A549 (cell line): ENCODE measurements around the gene OPCML. TPM values are rescaled to one million over a fixed set of nuclear protein-coding genes. Genes with fewer than 3 reads are reported as not detected.

ENCODE experiments used
- ATAC-seq, 2 experiments: fragments of 200-7000 bp in 1 of 2; fragments of >200 bp in 1 of 2; cut with Nextera tagmentation in 1 of 2; cut with Tn5 transposase in 1 of 2; 3 replicates each; pipeline versions ENCODE4 v1.8.0 to v1.9.1; 2018 to 2020; ENCODE audit warnings: mild to moderate bottlenecking in 1 of 2, moderate library complexity in 1 of 2
- CTCF ChIA-PET: fragments of 300-600 bp; sonication (Branson Sonifier 250); formaldehyde crosslinking; extraction: SDS; loops from one replicate; lab custom pipeline; 2021; ENCODE audit warnings: antibody characterized with exemption, inconsistent platforms; lab: Yijun Ruan, JAX
- POLR2A ChIA-PET: fragments of 350-600 bp; formaldehyde crosslinking; extraction: SDS; loops from one replicate; lab custom pipeline; 2021; ENCODE audit warnings: antibody characterized with exemption, inconsistent platforms; lab: Yijun Ruan, JAX
- DNase-seq, 2 experiments: peaks; one replicate each; pipeline versions ENCODE4 v3.0.0 to v3.0.0-alpha.2; 2011 to 2016; ENCODE audit warnings: low read depth in 1 of 2, low spot score in 1 of 2
- FAIRE-seq: peaks from 2 replicates; lab custom pipeline; 2011; peaks lifted over from hg19 to GRCh38; lab: Jason Lieb, UNC
- H3K27ac ChIP-seq, 2 experiments: fragments of >200 bp; sonication (Bioruptor Twin); formaldehyde crosslinking; 3 replicates each; pipeline ENCODE4 v1.5.1; 2016 to 2017
- H3K4me1 ChIP-seq: fragments of >200 bp; sonication (Bioruptor Twin); formaldehyde crosslinking; 3 replicates; pipeline ENCODE4 v1.6.1; 2016
- H3K4me2 ChIP-seq: fragments of >200 bp; sonication (Bioruptor Twin); formaldehyde crosslinking; 3 replicates; pipeline ENCODE4 v1.6.1; 2016
- H3K4me3 ChIP-seq: fragments of >200 bp; sonication (Bioruptor Twin); formaldehyde crosslinking; 3 replicates; pipeline ENCODE4 v1.5.1; 2016
- H3K9me3 ChIP-seq: fragments of >200 bp; sonication (Bioruptor Twin); formaldehyde crosslinking; 3 replicates; pipeline ENCODE4 v1.6.1; 2016
- BCL3 ChIP-seq: fragments of >200 bp; sonication (Bioruptor Twin); formaldehyde crosslinking; IDR thresholded peaks from 3 replicates; pipeline ENCODE4 v1.6.1; 2016
- BHLHE40 ChIP-seq: IDR thresholded peaks from 2 replicates; pipeline ENCODE4 v1.6.1; 2012; ENCODE audit warnings: low read depth, low read length, inconsistent platforms
- CBX8 ChIP-seq: fragments of 200-600 bp; sonication (generic); IDR thresholded peaks from 2 replicates; pipeline ENCODE4 v1.6.1; 2016
- ELK1 ChIP-seq: fragments of 150-350 bp; IDR thresholded peaks from 2 replicates; pipeline ENCODE4 v1.6.1; 2014; ENCODE audit warnings: low read depth, mild to moderate bottlenecking, low read length
- EP300 ChIP-seq, 2 experiments: fragments of >200 bp; sonication (Bioruptor Twin); formaldehyde crosslinking; IDR thresholded peaks; 2 replicates in 1 of 2; 3 replicates in 1 of 2; pipeline ENCODE4 v1.6.1; 2016 to 2017
- HDAC2 ChIP-seq: fragments of 200-600 bp; sonication (generic); IDR thresholded peaks from 2 replicates; pipeline ENCODE4 v1.6.1; 2016
- HES2 ChIP-seq: fragments of >200 bp; sonication (Bioruptor Twin); formaldehyde crosslinking; IDR thresholded peaks from 2 replicates; pipeline ENCODE4 v1.6.1; 2016
- HEYL ChIP-seq: fragments of 250-450 bp; sonication (Bioruptor Pico); IDR thresholded peaks from 2 replicates; pipeline ENCODE4 v1.8.0; 2021; ENCODE audit warnings: mild to moderate bottlenecking, moderate library complexity
- HMGXB4 ChIP-seq: fragments of 250-450 bp; sonication (Bioruptor Pico); IDR thresholded peaks from 2 replicates; pipeline ENCODE4 v1.5.0; 2021; ENCODE audit warnings: mild to moderate bottlenecking, moderate library complexity, borderline replicate concordance
- HOXA7 ChIP-seq: fragments of 250-450 bp; sonication (Bioruptor Pico); IDR thresholded peaks from 2 replicates; pipeline ENCODE4 v1.5.0; 2020; ENCODE audit warnings: mild to moderate bottlenecking, moderate library complexity
- HOXB13 ChIP-seq: fragments of 250-450 bp; sonication (Bioruptor Pico); IDR thresholded peaks from 2 replicates; pipeline ENCODE4 v1.5.0; 2020; ENCODE audit warnings: low read depth, mild to moderate bottlenecking, moderate library complexity
- KDM1A ChIP-seq: fragments of 200-600 bp; sonication (generic); IDR thresholded peaks from 2 replicates; pipeline ENCODE4 v1.6.1; 2016; ENCODE audit warnings: low read depth, mild to moderate bottlenecking
- MAFK ChIP-seq: fragments of 450-650 bp; IDR thresholded peaks from 2 replicates; pipeline ENCODE4 v1.6.1; 2014; ENCODE audit not compliant: partially characterized antibody
- MAX ChIP-seq: IDR thresholded peaks from 2 replicates; pipeline ENCODE4 v1.6.1; 2012
- MAZ ChIP-seq: fragments of 150-350 bp; IDR thresholded peaks from 2 replicates; pipeline ENCODE4 v1.6.1; 2014; ENCODE audit warnings: antibody characterized with exemption, low read depth, low read length, borderline replicate concordance
- NR3C1 ChIP-seq: fragments of >200 bp; sonication (Bioruptor Twin); formaldehyde crosslinking; IDR thresholded peaks from 3 replicates; pipeline ENCODE4 v1.6.1; 2017
- PBX3 ChIP-seq: IDR thresholded peaks from 2 replicates; pipeline ENCODE4 v1.6.1; 2012
- POLR2AphosphoS2 ChIP-seq: conservative IDR thresholded peaks from 2 replicates; pipeline ENCODE4 v1.6.1; 2012; ENCODE audit warnings: low read length, improper control_type of control experiment, inconsistent platforms
- RAD21 ChIP-seq, 2 experiments: fragments of >200 bp in 1 of 2; sonication (Bioruptor Twin) in 1 of 2; formaldehyde crosslinking in 1 of 2; IDR thresholded peaks in 1 of 2; conservative IDR thresholded peaks in 1 of 2; 2 replicates in 1 of 2; 3 replicates in 1 of 2; pipeline ENCODE4 v1.6.1; 2012 to 2018; ENCODE audit warnings: inconsistent platforms in 1 of 2
- RARB ChIP-seq: fragments of 250-450 bp; sonication (Bioruptor Pico); IDR thresholded peaks from 2 replicates; pipeline ENCODE4 v1.8.0; 2021; ENCODE audit warnings: mild to moderate bottlenecking, moderate library complexity
- RCOR1 ChIP-seq: fragments of 150-350 bp; IDR thresholded peaks from 2 replicates; pipeline ENCODE4 v1.6.1; 2014; ENCODE audit warnings: antibody characterized with exemption, low read length, low read depth
- USF2 ChIP-seq: fragments of 450-650 bp; IDR thresholded peaks from 2 replicates; pipeline ENCODE4 v1.6.1; 2014; ENCODE audit warnings: antibody characterized with exemption
- ZNF302 ChIP-seq: fragments of 250-450 bp; sonication (Bioruptor Pico); IDR thresholded peaks from 2 replicates; pipeline ENCODE4 v1.9.0; 2021; ENCODE audit warnings: inconsistent platforms, mild to moderate bottlenecking, moderate library complexity
- WGBS: methylation state at CpG from one replicate; pipeline ENCODE4 v1.1.6; 2017; ENCODE audit errors: missing lambda C conversion rate; 5-methylcytosine and 5-hydroxymethylcytosine counted together
- polyA plus RNA-seq, 4 experiments: library from polyadenylated mRNA; depleted of rRNA in 3 of 4; stranded (reverse); fragments of >200 nt; fragmentation: RNase III in 1 of 4; extraction: RNeasy Plus Mini Kit Qiagen cat#74134 plus additional on column Dnase treatment in 1 of 4; gene quantifications; 2 replicates in 3 of 4; 3 replicates in 1 of 4; pipeline ENCODE4 v1.2.3, GENCODE V29; 2011 to 2017

Gene OPCML
- polyA plus RNA-seq, 2 of the 4 experiments (the other 2 are of a cell fraction) = not detected

GRCh38 chr11:132988411-132988810 is 543.9 kb downstream of the OPCML start:
- H3K9me3 ChIP-seq = no peaks in the 10 kb centered on the region
- no peak overlapping the region for H3K27ac ChIP-seq
- 3% methylated on average over 5 of the region's 5 CpGs for WGBS
- ATAC-seq = no peak
- DNase-seq = no peak
- H3K4me2 ChIP-seq = no peak overlapping the region
- no peak for FAIRE-seq
- ChIA-PET CTCF (no interaction called here), POLR2A (no interaction called here)
- H3K4me3 ChIP-seq = no peak overlapping the region
- TF ChIP-seq ZNF302 (CRISPR knock-in tag) (no peak), USF2 (no peak), HMGXB4 (CRISPR knock-in tag) (no peak), NR3C1 (no peak), MAFK (no peak), BCL3 (no peak), HDAC2 (no peak), ELK1 (no peak), RARB (CRISPR knock-in tag) (no peak), HOXB13 (CRISPR knock-in tag) (no peak), MAX (no peak), HEYL (CRISPR knock-in tag) (no peak), POLR2AphosphoS2 (no peak), MAZ (no peak), KDM1A (no peak), BHLHE40 (no peak), HOXA7 (CRISPR knock-in tag) (no peak)
- H3K4me1 ChIP-seq = no peaks in the 10 kb centered on the region

- H3K4me3 ChIP-seq = no peak overlapping the region
- DNase-seq (no peak), ATAC-seq (no peak), FAIRE-seq (no peak)
- no peaks in the 10 kb centered on the region for H3K9me3 ChIP-seq
- POLR2A ChIA-PET = no interaction called here
- CTCF ChIA-PET = no interaction called here
- H3K4me1 ChIP-seq = no peaks in the 10 kb centered on the region
- 0% methylated on average over 2 of the region's 2 CpGs for WGBS
- TF ChIP-seq RCOR1 = no peak
- no peak for TF ChIP-seq HES2
- TF ChIP-seq EP300 (IDR thresholded peaks at IDR 0.05) = no peak
- no peak for TF ChIP-seq PBX3
- no peak for TF ChIP-seq BHLHE40
- no peak for TF ChIP-seq BCL3
- no peak for TF ChIP-seq ELK1
- no peak for TF ChIP-seq MAFK
- TF ChIP-seq NR3C1 = no peak
- TF ChIP-seq CBX8 = no peak
- TF ChIP-seq RAD21 (conservative IDR thresholded peaks at IDR 0.05 in 1 of 2, IDR thresholded peaks at IDR 0.05 in 1 of 2) = no peak
- H3K4me2 ChIP-seq = no peak overlapping the region
- no peak overlapping the region for H3K27ac ChIP-seq
These were observed 544.4 kb downstream of the OPCML start for GRCh38 chr11:132987936-132988335.
